Activated naive CD4-positive, alpha-beta T cell treated with anti-CD3 and anti-CD28 coated beads, Interleukin-2, amount 10 ng/mL, durations not matched to agents 7 days and 5 days (primary cell): ENCODE measurements around the gene IMPDH1.
"Not testable (repeated sequence)": the region's sequence is repeated elsewhere in the genome, so short reads cannot be mapped to it uniquely, and the experiment has no call there.

Experiments
- CTCF ChIA-PET: fragments of 350-600 bp; sonication (Branson Sonifier 250); formaldehyde crosslinking; loops from one replicate; lab custom pipeline; 2021; ENCODE audit warnings: antibody characterized with exemption; lab: Charles Lee
- DNase-seq: peaks from one replicate; pipeline ENCODE4 v3.0.0-alpha.2; 2020
- H3K27ac Mint-ChIP-seq: one replicate; pipeline ENCODE4 v1.8.0; 2021; ENCODE audit warnings: mild to moderate bottlenecking, moderate library complexity, mixed read lengths
- H3K27me3 Mint-ChIP-seq: one replicate; pipeline ENCODE4 v1.8.0; 2021; ENCODE audit warnings: mild to moderate bottlenecking, mixed read lengths
- H3K36me3 Mint-ChIP-seq: one replicate; pipeline ENCODE4 v1.8.0; 2021; ENCODE audit warnings: mixed read lengths
- H3K4me1 Mint-ChIP-seq: one replicate; pipeline ENCODE4 v1.8.0; 2021; ENCODE audit warnings: mixed read lengths
- H3K4me3 Mint-ChIP-seq: one replicate; pipeline ENCODE4 v1.8.0; 2021; ENCODE audit warnings: mild to moderate bottlenecking, moderate library complexity, mixed read lengths
- H3K9me3 Mint-ChIP-seq: one replicate; pipeline ENCODE4 v1.8.0; 2021; ENCODE audit warnings: mixed read lengths

Gene IMPDH1

DNA sequence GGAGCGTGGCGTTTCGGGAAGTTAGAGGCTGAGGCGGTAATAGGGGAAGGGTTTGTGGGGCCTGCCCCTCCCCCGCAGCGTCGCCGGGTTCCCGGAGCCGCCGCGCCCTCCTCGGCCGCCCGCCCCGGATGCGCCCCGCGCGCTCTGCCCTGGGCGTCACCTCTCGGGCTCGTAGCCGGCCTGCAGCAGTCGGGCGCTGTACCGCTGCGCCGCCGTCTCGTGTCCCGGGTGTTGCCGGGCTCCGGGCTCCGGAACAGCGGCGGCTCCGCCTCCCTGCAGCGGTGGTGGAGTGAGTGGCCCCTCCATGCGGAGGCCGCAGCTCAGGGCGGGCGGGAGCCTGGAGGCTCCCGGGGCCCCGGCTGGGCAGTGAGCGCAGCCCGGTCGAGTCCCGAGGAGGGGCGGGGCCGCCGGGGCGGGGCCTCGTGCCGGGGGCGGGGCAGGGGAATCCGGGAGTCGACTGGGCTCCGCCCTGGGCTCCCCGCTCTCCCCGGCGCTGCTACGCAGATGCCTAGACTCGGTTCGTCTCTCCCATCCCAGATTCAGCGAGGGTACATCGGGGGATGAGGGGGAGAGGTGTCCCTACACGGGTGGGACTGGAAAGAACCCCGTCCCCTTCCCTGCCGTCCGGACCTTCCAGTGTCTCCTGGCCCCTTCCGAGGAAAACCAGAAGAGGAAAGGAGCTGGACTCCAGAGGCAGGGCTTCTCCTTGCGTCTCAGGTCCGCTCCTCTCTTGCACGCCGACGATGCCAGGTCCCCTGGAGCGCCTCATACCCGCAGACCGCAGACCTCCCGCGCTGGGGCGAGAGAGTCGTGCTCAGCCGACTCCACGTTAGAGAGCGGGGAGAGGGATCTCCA lies at the start of gene IMPDH1:
TSS of gene IMPDH1 (minus strand) at position 387 of the 855 bp plus-strand sequence. CDS start at position 306, 81 bp downstream.
- H3K4me3 Mint-ChIP-seq: peak within 1 kb of the TSS; percentile 91
- no peaks in the 10 kb centered on the region for H3K9me3 Mint-ChIP-seq
- H3K27me3 Mint-ChIP-seq: peaks cover 67% of the 10 kb centered on the region
- DNase-seq: peak; percentile 91
- H3K36me3 Mint-ChIP-seq: no peaks in the 10 kb centered on the region
- peaks cover 39% of the 10 kb centered on the region for H3K4me1 Mint-ChIP-seq
- H3K27ac Mint-ChIP-seq: peak within 1 kb of the TSS; percentile 84
- CTCF ChIA-PET: interaction anchor here (2.2 to 14.3 kb wide), 2 partner anchors 12 to 17 kb away, joined by 11 to 166 read pairs; no protein-coding TSS in a partner anchor

DNA sequence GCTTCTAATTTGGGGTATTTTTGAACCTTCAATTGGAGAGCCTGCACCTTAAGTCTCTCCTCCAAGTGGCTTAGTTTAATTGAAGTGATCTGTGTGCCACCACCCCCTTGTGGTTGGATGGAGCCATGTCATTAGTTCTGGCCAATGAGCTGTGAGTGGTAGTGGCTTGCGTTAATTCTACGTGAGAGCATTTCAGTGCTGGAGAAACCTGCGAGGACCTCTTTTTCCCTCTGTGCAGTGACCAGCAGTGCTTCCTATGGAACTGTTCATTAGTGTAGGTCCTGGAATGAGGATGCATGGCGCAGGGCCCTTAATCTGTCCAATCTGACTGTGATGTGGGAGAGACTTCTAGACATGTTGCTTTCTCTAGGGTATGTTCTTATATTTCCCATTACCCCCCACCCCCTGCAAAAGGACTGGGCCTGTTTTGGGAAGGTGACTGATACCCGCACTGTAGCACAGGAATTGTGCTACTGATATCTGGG lies 49.7 kb upstream of the IMPDH1 start:
- CTCF ChIA-PET: interaction anchor here (0.7 to 6.6 kb wide), 18 partner anchors 8 to 112 kb away, joined by 3 to 339 read pairs (median 6); no protein-coding TSS in a partner anchor
- Mint-ChIP-seq H3K27me3 (peaks cover 9% of the 10 kb centered on the region), H3K36me3 (peaks cover 23% of the 10 kb centered on the region), H3K27ac (no peak overlapping the region), H3K4me3 (peak overlapping the region; percentile 25), H3K4me1 (peaks cover 46% of the 10 kb centered on the region), H3K9me3 (no peaks in the 10 kb centered on the region)
- peak; percentile 81 for DNase-seq

DNA sequence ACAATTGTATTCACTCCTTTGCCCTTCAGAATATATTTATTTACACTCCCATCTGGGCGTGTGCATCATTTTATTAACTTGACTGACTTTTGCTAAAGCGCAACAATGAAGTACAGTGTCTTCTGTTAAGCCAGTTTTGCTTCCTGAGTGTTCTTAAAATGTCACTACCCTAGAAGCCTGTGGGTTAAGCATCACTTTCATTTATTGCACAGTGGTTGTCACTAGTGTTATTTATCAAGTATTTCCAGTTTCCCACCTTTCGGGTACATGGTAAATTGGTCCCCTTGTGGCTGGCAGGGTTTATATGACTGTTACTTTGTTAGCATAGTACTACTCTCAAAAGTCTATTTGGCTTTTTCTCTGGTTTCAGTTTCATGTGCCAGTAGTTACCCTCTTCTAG lies 49.2 kb upstream of the IMPDH1 start:
- Mint-ChIP-seq H3K36me3 (peaks cover 23% of the 10 kb centered on the region), H3K4me3 (peak overlapping the region; percentile 88), H3K9me3 (no peaks in the 10 kb centered on the region), H3K27me3 (peaks cover 12% of the 10 kb centered on the region), H3K27ac (peak overlapping the region; percentile 79), H3K4me1 (peaks cover 50% of the 10 kb centered on the region)
- CTCF ChIA-PET: interaction anchor here (0.7 to 6.6 kb wide), 13 partner anchors 11 to 112 kb away, joined by 3 to 339 read pairs (median 6); no protein-coding TSS in a partner anchor
- DNase-seq: no peak

DNA sequence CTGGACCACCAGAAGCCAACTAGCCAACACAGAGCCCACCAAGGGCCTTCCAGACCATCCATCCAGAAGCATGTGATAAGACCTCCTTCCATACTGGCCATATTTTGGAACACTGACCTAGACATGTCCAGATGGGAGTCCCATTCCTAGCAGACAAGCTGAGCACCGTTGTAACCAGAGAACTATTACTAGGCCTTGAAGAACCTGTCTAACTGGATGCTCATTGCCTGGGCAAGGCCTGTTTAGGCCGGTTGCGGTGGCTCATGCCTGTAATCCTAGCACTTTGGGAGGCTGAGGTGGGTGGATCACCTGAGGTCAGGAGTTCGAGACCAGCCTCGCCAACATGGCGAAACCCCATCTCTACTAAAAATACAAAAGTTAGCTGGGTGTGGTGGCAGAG lies 47.6 kb upstream of the IMPDH1 start:
- Mint-ChIP-seq H3K36me3 (peaks cover 23% of the 10 kb centered on the region), H3K27ac (peak overlapping the region; percentile 29), H3K4me1 (peaks cover 53% of the 10 kb centered on the region), H3K4me3 (peak overlapping the region; percentile 88), H3K27me3 (peaks cover 22% of the 10 kb centered on the region)
- CTCF ChIA-PET: interaction anchor here (6.6 kb wide), 1 partner anchor 28 kb away, joined by 339 read pairs; no protein-coding TSS in a partner anchor
- H3K9me3 Mint-ChIP-seq, DNase-seq: not testable (repeated sequence)

DNA sequence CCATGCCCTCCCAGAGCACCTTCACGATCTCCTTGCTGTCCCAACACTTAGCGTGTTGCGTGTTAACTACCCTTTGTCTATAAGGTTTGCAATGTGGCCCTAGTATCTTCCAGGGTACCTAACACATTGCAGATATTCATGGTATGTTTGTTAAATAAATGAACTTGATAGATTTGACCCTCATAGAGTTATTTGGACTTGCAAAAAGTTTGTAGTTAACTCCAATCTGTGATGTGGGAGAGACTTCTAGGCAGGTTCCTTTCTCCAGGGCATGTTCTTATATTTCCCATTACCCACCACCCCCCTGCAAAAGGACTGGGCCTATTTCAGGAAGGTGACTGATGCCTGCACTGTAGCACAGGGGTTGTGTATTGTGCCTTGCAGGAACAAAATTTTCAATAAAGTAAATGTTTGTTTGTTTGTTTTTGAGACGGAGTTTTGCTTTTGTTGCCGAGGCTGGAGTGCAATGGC lies 46.5 kb upstream of the IMPDH1 start:
- no peaks in the 10 kb centered on the region for H3K9me3 Mint-ChIP-seq
- H3K27ac Mint-ChIP-seq: peak overlapping the region; percentile 93
- peaks cover 57% of the 10 kb centered on the region for H3K4me1 Mint-ChIP-seq
- no peak for DNase-seq
- peaks cover 23% of the 10 kb centered on the region for H3K36me3 Mint-ChIP-seq
- CTCF ChIA-PET: interaction anchor here (1.5 to 6.6 kb wide), 3 partner anchors 27 to 30 kb away, joined by 6 to 339 read pairs (median 14); no protein-coding TSS in a partner anchor
- peak overlapping the region; percentile 88 for H3K4me3 Mint-ChIP-seq
- H3K27me3 Mint-ChIP-seq: peaks cover 33% of the 10 kb centered on the region

DNA sequence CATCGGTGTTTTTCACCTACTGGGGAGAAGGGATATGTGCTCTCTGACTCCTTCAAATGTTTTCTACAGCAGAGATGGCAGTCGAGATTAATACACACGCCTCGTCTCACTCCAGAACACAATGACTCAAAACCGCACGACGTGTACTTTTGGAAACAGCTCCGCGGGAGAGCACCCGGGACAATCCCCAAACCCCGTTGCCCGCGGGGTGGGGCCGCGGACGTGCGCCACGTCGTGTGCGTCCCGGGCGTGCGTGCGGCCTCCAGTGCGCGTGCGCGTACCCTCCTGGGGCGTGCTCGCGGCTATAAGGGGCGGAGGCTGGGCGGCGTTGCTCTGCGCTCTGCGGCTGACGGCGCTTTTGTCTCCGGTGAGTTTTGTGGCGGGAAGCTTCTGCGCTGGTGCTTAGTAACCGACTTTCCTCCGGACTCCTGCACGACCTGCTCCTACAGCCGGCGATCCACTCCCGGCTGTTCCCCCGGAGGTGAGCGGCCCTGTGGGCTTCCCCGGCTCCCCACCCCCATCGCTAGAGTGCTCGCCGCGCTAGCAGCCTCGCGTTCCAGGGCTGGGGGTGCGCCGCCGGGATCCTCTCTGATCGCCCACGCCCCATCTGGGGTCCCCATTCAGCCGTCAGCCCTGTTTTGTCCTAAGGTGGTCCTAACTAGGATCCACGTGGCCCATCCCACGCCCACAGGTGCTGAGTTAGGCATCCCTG lies 45.9 kb upstream of the IMPDH1 start, which contains the start of gene HILPDA:
TSS of gene HILPDA (plus strand) at position 336 of the 712 bp plus-strand sequence. CDS start 1,391 bp downstream, outside the sequence.
- peak; percentile 95 for DNase-seq
- Mint-ChIP-seq H3K27ac (peak within 1 kb of the TSS; percentile 96), H3K36me3 (peaks cover 23% of the 10 kb centered on the region), H3K4me1 (peaks cover 57% of the 10 kb centered on the region), H3K9me3 (no peaks in the 10 kb centered on the region), H3K4me3 (peak within 1 kb of the TSS; percentile 88), H3K27me3 (peaks cover 35% of the 10 kb centered on the region)
- CTCF ChIA-PET: interaction anchor here (1.0 to 1.5 kb wide), 4 partner anchors 14 to 40 kb away, joined by 5 to 14 read pairs (median 6); no protein-coding TSS in a partner anchor

DNA sequence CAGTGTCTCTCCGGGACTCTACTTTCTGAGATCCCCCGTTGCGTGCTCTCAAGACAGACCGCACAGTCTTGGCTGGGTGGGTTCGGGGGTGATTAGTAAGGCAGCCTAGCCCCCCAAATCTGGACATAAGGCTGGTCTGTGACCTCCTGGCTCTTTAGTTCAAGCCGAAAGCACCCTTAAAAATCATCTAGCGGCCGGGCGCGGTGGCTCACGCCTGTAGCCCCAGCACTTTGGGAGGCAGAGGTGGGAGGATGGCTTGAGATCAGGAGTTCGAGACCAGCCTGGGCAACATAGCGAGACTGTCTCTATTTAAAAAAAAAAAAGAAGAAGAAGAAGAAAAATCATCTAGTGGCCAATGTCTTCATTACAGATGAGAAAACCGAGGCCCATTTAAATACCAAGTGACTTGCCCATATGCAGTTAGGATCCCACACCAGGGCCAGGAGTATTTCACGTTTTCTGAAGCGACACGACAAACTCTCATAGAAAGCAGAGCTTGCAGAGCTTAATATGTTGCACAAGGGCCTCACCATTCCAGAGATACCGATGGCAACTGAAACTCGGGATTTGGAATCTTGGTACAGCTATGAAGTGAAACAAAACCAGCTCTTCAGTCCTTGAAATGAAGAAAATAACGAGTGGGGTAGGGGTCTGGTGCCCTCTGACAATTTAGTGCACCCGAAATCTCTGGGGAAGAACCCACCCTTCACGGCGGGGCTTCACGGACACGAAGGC lies 45.2 kb upstream of the IMPDH1 start:
- H3K27ac Mint-ChIP-seq: peak overlapping the region; percentile 96
- H3K27me3 Mint-ChIP-seq: peaks cover 43% of the 10 kb centered on the region
- H3K4me3 Mint-ChIP-seq: peak overlapping the region; percentile 88
- CTCF ChIA-PET: interaction anchor here (0.6 to 4.0 kb wide), 9 partner anchors 10 to 58 kb away, joined by 3 to 25 read pairs (median 5); no protein-coding TSS in a partner anchor
- H3K4me1 Mint-ChIP-seq: peaks cover 56% of the 10 kb centered on the region
- no peak for DNase-seq
- H3K36me3 Mint-ChIP-seq: peaks cover 23% of the 10 kb centered on the region
- H3K9me3 Mint-ChIP-seq: no peaks in the 10 kb centered on the region

DNA sequence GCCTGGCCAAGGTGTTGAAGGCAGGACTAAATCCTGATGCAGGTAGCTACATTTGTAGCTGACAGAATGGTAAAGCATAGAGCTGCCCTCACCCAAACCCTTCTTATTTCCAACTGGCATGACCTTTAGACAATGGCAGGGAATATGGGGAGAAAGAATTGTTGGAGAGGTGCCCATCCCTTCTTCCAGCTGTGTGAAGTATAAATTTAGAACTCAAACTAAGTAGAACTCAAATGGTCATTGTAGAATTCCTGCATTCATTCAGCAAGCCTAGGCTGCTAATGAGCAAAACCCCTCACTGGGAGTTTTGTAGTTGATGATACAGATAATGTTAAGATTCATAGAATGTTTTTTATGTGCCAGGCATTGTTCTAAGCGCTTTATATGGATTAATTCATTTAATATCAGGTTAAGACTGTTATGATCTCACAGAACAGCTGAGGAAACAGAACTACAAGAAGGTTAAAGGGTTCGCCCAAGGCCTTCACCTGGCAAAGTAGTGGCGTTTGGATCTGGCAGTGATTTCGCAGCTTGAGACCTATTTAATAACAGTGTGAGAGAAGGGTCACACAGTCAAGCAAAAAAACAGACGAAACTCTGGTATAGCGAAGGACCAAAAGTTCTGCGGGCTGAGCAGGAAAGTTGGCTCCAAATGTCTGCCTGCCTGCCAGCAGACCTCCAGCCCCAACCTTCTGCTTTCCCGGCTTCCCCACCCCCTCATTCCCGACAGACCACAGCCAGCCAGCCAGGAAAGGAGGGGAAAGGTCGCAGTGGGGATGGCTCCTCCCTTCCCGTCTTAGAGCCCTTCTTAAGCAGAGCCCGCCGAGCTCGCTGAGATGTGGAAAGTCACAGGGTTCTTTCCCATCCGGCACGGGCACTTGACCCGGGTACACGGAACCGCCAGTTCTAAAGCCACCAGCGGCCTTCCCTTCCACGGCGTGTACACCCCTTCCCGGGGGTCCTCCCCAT lies 44.3 kb upstream of the IMPDH1 start:
- Mint-ChIP-seq H3K27me3 (peaks cover 45% of the 10 kb centered on the region), H3K4me1 (peaks cover 48% of the 10 kb centered on the region), H3K9me3 (no peaks in the 10 kb centered on the region), H3K27ac (peak overlapping the region; percentile 65), H3K4me3 (no peak overlapping the region), H3K36me3 (peaks cover 17% of the 10 kb centered on the region)
- no peak for DNase-seq
- CTCF ChIA-PET: interaction anchor here (1.0 to 4.0 kb wide), 4 partner anchors 14 to 56 kb away, joined by 3 to 25 read pairs (median 6); no protein-coding TSS in a partner anchor

DNA sequence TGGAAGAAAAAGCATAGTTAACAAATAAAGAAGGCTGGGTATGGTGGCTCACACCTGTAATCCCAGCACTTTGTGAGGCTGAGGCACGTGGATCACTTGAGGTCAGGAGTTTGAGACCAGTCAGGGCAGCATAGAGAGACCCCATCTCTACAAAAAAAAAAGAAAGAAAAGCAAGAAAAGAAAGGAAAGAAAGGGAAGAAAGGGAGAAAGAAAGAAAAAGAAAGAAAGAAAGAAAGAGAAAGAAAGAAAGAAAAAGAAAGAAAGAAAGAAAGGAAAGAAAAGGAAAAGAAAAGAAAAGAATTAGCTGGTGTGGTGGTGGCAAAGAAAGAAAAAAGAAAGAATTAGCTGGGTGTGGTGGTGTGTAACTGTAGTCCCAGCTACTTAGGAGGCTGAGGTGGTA lies 42.8 kb upstream of the IMPDH1 start:
- Mint-ChIP-seq H3K27me3 (peaks cover 47% of the 10 kb centered on the region), H3K4me3 (no peak overlapping the region), H3K4me1 (peaks cover 34% of the 10 kb centered on the region), H3K27ac (no peak overlapping the region), H3K9me3 (no peaks in the 10 kb centered on the region), H3K36me3 (peaks cover 8% of the 10 kb centered on the region)
- CTCF ChIA-PET: interaction anchor here (1.4 to 4.0 kb wide), 2 partner anchors 8 to 25 kb away, joined by 5 to 25 read pairs; no protein-coding TSS in a partner anchor
- no peak for DNase-seq

DNA sequence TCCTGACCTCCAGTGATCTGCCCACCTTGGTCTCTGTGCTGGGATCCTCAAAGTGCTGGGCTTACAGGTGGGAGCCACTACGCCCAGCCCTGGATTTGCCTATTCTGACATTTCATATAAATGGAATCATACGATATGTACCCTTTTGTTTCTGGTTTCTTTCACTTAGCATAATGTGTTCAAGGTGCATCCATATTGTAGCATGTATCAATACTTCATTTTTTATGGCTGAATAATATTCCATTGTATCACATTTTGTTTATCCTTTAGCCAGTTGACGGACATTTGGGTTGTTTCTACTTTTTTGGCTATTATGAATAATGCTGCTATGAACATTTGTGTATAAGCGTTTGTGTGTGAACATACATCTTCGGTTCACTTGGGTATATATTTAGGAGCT lies 41.1 kb upstream of the IMPDH1 start:
- Mint-ChIP-seq H3K4me3 (no peak overlapping the region), H3K36me3 (no peaks in the 10 kb centered on the region), H3K4me1 (peaks cover 21% of the 10 kb centered on the region), H3K27me3 (peaks cover 55% of the 10 kb centered on the region), H3K9me3 (no peaks in the 10 kb centered on the region), H3K27ac (no peak overlapping the region)
- CTCF ChIA-PET: interaction anchor here (1.4 to 4.0 kb wide), 2 partner anchors 9 to 23 kb away, joined by 5 to 25 read pairs; no protein-coding TSS in a partner anchor
- no peak for DNase-seq

DNA sequence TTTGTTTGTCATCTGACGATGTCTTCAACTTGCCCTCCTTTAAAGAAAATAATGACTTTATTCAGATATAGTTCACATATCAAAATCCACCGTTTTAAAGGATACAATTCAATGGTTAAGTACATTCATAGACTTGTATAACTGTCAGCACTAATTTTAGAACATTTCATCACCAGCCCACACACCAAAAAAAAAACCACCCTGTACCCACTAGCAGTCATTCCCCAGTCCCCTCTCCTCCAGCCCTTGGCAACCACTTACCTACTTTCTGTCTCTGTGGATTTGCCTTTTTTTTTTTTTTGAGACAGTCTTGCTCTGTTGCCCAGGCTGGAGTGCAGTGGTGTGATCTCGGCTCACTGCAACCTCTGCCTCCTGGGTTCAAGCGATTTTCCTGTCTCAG lies 40.6 kb upstream of the IMPDH1 start:
- no peak for DNase-seq
- Mint-ChIP-seq H3K9me3 (no peaks in the 10 kb centered on the region), H3K4me1 (peaks cover 20% of the 10 kb centered on the region), H3K27me3 (peaks cover 53% of the 10 kb centered on the region), H3K4me3 (no peak overlapping the region), H3K36me3 (no peaks in the 10 kb centered on the region), H3K27ac (no peak overlapping the region)
- CTCF ChIA-PET: interaction anchor here (2.9 kb wide), 1 partner anchor 11 kb away, joined by 20 read pairs; no protein-coding TSS in a partner anchor

DNA sequence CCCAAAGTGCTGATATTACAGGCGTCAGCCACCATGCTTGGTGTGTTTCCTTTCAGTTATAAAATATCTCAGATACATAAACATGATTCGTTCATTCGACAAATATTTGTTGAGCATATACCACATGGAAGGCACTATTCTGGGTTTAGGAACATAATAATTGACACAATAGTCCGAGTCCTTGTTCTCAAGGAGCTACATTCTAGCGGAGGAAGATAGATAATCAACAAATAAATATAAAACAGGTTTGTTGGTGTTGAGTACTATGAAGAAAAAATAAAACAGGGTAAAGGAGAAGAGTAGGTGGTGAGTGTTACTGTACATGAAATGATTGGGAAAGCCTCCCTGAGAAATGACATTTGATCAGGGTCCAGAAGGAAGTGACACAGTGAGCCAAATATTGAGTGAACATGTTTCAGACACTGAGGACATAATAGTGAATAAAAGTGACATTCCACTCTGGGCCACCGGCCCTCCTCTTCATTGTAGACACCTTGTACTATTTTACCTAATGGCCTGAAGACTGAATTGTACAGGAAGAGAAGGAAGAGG lies 39.0 kb upstream of the IMPDH1 start:
- no peaks in the 10 kb centered on the region for H3K9me3 Mint-ChIP-seq
- no peak for DNase-seq
- H3K27ac Mint-ChIP-seq: no peak overlapping the region
- H3K4me1 Mint-ChIP-seq: peaks cover 8% of the 10 kb centered on the region
- no peak overlapping the region for H3K4me3 Mint-ChIP-seq
- no peaks in the 10 kb centered on the region for H3K36me3 Mint-ChIP-seq
- peaks cover 43% of the 10 kb centered on the region for H3K27me3 Mint-ChIP-seq
- CTCF ChIA-PET: interaction anchor here (1.2 to 2.9 kb wide), 5 partner anchors 12 to 51 kb away, joined by 3 to 20 read pairs (median 5); no protein-coding TSS in a partner anchor
